GM04504 (cell line): ENCODE data around the gene CUX1.

Source experiments
- DNase-seq: peaks from one replicate; pipeline ENCODE4 v3.0.0-alpha.2; 2012; ENCODE audit warnings: low read depth

The CUX1 gene

GRCh38 chr7:102248081-102248455 is 430.6 kb downstream of the CUX1 start:
- no peak for DNase-seq

- no peak for DNase-seq
Observed at GRCh38 chr7:102248456-102249395, 431.3 kb downstream of the CUX1 start.

DNA sequence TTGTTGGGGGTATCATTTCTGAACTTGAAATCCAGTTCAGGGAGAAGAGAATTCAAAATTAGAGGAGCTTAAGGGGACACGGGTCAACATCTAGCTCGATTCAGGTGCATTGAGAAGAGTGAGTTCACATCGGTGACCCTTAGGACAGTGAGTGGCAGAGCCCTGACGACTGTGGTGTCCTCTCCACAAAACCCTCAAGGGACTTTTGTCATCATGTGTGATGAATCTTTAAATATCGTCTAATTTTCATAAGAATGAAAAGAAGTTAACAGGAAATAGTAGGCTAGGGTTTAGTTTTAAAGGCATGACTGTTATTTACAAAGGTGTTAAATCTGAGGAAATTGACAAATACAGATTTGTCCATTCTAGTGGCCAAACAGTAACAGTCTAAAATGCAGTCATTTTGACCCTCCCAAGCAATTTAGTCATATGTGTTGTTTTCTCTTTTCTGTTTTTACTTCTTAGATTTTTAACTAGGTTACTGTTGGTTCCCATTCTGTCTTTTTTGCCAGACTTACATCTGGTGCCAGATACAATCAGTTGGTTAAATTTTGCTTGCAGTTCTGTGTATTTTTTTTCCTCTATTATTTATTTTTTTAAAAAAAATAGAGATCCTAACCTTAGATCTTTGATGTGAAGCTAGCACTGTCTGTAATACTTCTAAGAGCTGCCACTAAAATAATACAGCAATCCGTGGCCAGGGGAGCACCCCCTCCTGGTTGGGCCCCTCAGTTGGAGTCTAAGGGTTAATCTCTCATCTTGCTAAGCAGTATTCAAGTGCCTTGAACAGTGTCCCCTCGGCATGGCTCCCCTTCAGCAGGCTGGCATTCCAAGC is 434.3 kb downstream of the CUX1 start:
- no peak for DNase-seq

GRCh38 chr7:102252366-102252982 is 435.0 kb downstream of the CUX1 start:
- no peak for DNase-seq

DNA sequence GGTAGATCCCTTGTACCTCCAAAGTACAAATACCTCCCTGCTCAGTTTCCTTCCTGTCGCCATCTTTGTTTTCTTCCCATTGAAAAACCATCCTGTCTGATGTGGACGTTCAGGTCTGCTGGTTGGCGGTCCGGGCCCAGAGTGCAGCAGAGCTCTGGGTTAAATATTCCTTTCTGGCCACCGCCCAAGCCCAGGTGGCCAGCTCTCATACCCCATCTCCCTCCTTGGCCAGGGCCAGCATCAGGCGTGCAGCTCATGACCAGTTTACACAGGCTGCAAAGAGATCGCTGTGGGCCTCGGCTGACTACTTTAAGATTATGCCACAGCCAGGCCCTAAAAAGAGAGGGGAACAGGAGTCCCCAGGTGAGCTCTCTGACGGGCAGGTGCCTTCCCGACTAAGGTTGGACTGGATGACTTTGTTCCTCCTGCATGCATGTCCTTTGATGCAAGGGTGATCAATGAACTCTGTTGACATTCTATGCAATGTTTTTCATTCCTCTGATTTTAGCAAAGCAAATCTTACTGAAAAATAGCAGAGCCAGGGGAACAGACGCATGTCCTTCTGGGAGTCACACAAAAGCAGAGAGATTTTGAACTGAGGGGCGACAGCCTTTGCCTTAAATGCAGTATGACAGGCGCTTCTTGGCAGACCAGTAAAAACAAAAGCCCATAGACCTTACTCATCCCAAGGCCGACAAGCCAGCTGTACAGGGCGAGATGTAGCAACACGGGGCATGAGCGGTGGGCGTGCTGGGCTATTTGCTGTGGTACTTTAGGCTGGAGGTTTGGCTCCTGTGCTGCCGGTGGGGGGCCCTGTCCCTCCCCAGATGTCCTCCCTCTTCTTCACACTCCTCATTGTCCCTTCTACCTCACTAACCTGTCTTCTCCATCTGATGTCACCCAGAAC is 435.9 kb downstream of the CUX1 start:
- no peak for DNase-seq

DNA sequence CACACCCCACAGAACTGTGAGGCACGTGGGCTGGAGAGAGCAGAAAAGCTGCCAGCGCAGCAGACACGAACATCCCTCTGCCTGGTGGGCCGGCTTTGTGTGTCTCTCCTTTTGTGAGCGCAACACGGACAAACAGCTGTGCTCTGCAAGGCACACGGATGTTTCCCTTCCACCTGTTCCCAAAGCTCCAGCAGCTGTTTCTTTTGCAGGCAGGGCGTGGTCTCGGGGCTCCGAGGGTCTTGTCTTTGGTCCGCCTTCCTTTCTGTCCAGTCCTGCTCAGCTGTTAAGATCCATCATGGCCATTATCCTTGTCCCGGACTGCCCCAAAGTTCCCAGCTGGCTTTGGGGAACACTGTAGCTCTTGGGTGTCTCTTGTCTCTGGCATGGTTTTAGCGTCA is 436.5 kb downstream of the CUX1 start:
- DNase-seq: no peak

DNA sequence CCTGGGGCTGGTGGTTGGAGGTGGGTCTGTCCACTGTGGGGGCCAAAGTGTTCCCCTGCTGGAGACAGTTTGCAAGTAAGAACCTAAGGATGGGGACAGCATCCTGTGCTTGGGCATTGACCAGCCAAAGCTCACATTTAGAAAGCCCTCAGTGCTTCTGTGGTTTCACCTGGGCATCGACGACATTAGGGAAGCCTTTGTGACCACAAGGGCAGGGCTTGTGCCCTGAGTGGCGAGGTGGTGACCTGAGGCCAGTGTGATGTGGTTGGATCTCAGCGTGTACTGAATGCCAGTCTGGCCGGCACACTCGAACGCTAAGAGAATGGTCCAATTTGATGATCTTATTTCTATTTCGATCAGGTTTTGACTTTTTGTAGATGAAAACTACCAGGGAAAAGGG is 437.1 kb downstream of the CUX1 start:
- DNase-seq: no peak

DNA sequence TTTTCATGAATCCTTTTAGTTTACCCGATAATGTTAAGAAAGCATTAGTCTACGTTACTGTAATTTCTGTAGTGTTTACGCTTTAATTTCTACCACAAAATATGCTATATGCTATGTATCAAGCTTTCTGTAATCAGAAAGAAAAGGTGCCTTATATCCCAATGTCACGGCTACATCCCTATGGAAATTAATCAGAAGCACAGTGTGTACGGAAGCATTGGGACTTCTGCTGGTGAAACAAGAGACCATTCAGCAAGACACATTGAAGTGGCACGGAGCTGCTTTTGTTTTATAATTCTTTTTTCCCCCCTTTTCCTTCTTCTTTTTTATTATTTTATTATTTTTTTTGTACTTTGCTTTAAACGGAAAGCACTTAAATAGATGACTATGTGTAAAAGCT is 438.1 kb downstream of the CUX1 start:
- DNase-seq: no peak

DNA sequence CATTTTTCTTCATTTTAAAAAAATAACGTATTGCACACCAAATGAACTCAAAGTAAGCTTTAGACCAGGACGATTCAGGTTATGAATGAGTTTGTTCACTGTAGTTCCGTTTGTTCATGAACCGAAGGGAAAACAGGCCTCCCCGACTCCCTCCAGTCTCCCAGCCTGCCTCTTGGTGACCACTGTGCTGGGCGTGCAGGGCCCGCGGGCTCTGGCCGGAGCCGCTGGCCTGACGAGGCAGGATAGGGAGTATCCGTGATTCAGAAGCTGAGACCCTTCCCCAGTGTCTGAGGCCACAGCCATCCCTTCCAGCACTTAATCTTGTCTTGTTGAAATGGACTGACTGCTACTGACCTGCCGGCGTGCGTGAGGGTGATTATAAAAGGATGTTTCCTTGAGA is 438.5 kb downstream of the CUX1 start:
- no peak for DNase-seq

- no peak for DNase-seq
Observed at GRCh38 chr7:102258073-102258748, 440.8 kb downstream of the CUX1 start.

DNA sequence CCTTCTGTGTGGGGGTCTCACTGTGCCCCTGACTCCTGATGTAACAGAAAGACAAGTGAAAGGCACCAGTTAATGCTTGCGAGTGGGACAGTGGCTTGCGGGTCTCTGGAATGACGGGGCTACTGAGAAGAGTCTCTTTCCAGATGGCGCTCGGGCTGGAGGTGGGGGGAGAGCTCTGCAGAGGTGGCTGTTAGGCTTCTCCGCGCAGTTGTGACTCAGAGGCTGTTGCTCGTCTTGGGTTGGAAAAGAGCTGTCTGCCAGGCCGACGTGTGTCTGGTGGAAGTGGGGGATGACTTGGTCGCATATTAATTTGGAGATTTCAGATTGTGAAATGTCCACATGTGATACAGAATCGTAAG is 441.3 kb downstream of the CUX1 start:
- DNase-seq: peak; percentile 38

DNA sequence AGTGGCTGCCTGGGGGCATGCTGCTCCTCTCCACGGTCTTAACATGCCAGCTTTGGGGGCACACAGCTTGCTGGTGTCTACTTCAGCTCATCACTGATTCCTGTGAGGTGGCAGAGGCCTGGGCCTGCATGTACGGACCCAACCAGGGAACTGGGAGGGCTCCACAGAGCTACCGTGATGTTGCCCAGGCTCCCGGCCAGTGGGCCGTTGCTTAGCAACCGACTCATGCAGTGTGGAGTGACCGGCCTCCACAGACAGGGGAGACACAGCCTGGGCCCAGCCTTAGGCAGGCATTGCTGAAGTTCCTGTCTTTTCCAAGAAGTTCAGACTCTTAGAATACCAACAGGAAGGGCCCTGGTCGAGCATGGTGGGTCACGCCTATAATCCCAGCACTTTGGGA is 443.4 kb downstream of the CUX1 start:
- peak; percentile 28 for DNase-seq

GRCh38 chr7:102261451-102261850 is 444.0 kb downstream of the CUX1 start:
- no peak for DNase-seq

- DNase-seq: no peak
Observed at GRCh38 chr7:102262546-102262945, 445.1 kb downstream of the CUX1 start.

GRCh38 chr7:102264367-102264891 is 447.0 kb downstream of the CUX1 start:
- DNase-seq: no peak

DNA sequence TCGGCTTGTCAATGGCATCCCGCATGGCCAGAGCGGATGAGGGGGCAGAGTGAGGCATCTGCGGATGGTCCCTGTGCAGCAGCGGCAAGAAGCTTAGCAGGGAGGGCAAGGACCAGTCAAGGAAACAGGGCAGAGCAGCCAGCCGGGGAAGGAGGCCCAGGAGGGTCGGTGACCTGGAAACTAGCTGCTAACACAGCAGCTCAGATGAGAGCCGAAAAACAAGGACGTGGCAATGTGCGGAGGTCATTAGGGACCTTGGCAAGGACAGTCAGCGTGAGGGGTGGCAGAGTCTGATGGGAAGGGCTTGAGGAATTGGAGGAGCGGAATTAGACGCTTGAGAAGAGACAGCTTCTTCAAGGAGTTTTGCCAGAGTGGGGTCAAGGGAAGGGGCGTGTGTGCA is 449.1 kb downstream of the CUX1 start:
- DNase-seq: no peak

- DNase-seq: no peak
Observed at GRCh38 chr7:102268635-102269034, 451.2 kb downstream of the CUX1 start.

DNA sequence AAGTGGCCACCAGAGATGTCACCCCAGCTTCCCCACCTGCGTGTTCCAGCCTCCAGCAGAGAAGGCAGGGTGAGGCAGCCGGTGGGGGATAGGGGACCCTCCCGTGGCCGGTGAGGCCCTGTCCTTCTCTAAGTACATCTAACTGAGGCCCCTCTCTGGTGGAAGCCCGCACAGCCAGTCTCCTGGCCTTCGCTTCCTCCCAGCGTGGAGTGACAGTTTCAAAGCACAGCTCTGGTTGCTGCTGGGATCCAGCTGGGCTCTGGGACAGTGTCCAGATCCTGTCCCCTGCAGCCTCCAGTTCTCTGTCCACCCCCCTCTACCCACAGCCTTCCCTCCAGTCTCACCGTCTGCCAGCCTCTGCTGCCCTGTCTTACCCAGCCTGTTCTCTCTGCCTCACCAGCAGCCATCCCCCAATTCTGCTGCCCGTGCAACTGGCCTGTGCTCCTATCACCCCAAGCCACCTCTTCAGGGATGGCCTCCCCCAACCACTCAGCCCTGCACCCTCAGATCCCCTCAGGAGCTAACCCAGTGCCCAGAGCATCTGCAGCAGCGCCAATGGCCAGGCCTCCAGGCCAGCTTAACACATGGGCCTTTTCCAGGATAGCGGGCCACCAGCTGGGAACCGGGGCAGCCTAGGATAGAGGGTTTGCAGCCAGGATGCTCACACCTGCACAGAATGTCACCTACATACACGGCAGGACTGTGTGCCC is 452.9 kb downstream of the CUX1 start:
- no peak for DNase-seq

DNA sequence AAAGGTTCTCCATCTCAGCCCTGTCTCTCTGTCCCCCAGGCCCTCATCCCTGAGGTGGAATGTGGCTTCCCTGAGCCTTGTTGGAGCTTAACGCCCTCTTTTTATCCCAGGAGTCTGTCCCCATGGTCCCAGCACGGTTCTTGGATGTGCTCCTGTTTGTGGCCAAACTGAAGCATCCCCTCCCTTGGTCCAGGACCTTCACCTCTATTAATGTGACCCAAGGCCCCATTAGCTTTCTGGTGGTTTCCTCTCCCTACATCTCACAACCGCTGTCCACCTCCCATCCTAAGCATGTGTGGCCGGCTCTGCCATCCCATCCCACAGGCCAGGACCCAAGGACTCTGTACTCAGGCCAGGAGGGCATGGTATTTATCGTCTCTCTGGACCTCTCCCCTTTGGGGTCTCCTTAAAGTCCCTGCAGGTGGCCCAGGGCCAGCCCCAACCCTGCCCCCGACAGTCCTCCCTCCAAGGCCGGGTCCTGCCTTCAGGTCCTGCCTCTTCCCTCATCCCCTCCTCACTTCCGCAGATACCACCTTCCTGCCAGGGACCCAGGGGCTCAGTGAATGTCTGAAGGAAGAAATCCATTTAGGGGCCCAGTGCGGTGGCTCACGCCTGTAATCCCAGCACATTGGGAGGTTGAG is 453.9 kb downstream of the CUX1 start:
- DNase-seq: no peak
